Erythroblast (primary cell): ENCODE results near the gene ALMS1.
"Not testable (repeated sequence)": the region's sequence is repeated elsewhere in the genome, so short reads cannot be mapped to it uniquely, and the experiment has no call there.

Experiments used
- DNase-seq, 2 experiments: peaks; one replicate each; lab custom pipeline; 2025; lab: John Stamatoyannopoulos, UW
- GATA1 ChIP-seq: IDR thresholded peaks from 2 replicates; pipeline ENCODE4 v1.6.1; 2011; ENCODE audit warnings: low read depth, mild to moderate bottlenecking, control low read depth, low read length, moderate library complexity
- POLR2A ChIP-seq: IDR thresholded peaks from 2 replicates; pipeline ENCODE4 v1.6.1; 2011; ENCODE audit warnings: mild to moderate bottlenecking, low read length

ALMS1 gene

GRCh38 chr2:73610111-73610510, 224.5 kb downstream of the ALMS1 start:
- DNase-seq, result no peak
- TF ChIP-seq GATA1 (no peak), POLR2A (no peak)

- TF ChIP-seq GATA1, result no peak
- TF ChIP-seq POLR2A, result no peak
- DNase-seq, result no peak
Measured at GRCh38 chr2:73611193-73611592, 225.6 kb downstream of the ALMS1 start.

GRCh38 chr2:73611867-73612266, 226.2 kb downstream of the ALMS1 start:
- TF ChIP-seq GATA1 (no peak), POLR2A (no peak)
- DNase-seq, result no peak

GRCh38 chr2:73614105-73614504, 228.5 kb downstream of the ALMS1 start:
- TF ChIP-seq GATA1 (no peak), POLR2A (no peak)
- no peak for DNase-seq

- DNase-seq, result no peak
- TF ChIP-seq GATA1, result no peak
- TF ChIP-seq POLR2A, result no peak
Measured at GRCh38 chr2:73614997-73615396, 229.4 kb downstream of the ALMS1 start.

GRCh38 chr2:73619925-73620324, 234.3 kb downstream of the ALMS1 start:
- not testable (repeated sequence) for DNase-seq

- DNase-seq, result not testable (repeated sequence)
Measured at GRCh38 chr2:73624036-73624435, 238.4 kb downstream of the ALMS1 start.

- not testable (repeated sequence) for DNase-seq
Measured at GRCh38 chr2:73624625-73625024, 239.0 kb downstream of the ALMS1 start.

- not testable (repeated sequence) for DNase-seq
Measured at GRCh38 chr2:73626237-73626636, 240.6 kb downstream of the ALMS1 start.

- DNase-seq, result not testable (repeated sequence)
Measured at GRCh38 chr2:73628493-73628892, 242.9 kb downstream of the ALMS1 start.

GRCh38 chr2:73630662-73631266, 245.1 kb downstream of the ALMS1 start:
- DNase-seq, result peak; percentile 17 to 43

- not testable (repeated sequence) for DNase-seq
Measured at GRCh38 chr2:73636977-73637376, 251.3 kb downstream of the ALMS1 start.

- no peak for DNase-seq
- TF ChIP-seq POLR2A (no peak), GATA1 (no peak)
Measured at GRCh38 chr2:73638429-73638828, 252.8 kb downstream of the ALMS1 start.

GRCh38 chr2:73640511-73640911, 254.9 kb downstream of the ALMS1 start:
- DNase-seq, result no peak
- TF ChIP-seq POLR2A (no peak), GATA1 (no peak)

- DNase-seq, result no peak
- TF ChIP-seq GATA1, result no peak
- no peak for TF ChIP-seq POLR2A
Measured at GRCh38 chr2:73640946-73641766, 255.5 kb downstream of the ALMS1 start.

- TF ChIP-seq POLR2A (no peak), GATA1 (no peak)
Measured at GRCh38 chr2:73641767-73642062, 256.1 kb downstream of the ALMS1 start.

More at GRCh38 chr2:73641767-73642062, 256.1 kb downstream of the ALMS1 start:
- no peak for DNase-seq
